Measurements from ENCODE around the gene PTDSS2.
A peak's percentile ranks its signal among the peaks of the same experiment; 100 is the strongest.

The PTDSS2 gene

GRCh38 chr11:530960-531831 lies 81.1 kb downstream of the PTDSS2 start:
- no peak for DNase-seq (ENCODE audit: low read depth)

GRCh38 chr11:531919-532526 lies 81.9 kb downstream of the PTDSS2 start:
- no peak for DNase-seq (ENCODE audit: low read depth)

GRCh38 chr11:532527-532985 lies 82.5 kb downstream of the PTDSS2 start:
- DNase-seq (ENCODE audit: low read depth), result no peak

DNA sequence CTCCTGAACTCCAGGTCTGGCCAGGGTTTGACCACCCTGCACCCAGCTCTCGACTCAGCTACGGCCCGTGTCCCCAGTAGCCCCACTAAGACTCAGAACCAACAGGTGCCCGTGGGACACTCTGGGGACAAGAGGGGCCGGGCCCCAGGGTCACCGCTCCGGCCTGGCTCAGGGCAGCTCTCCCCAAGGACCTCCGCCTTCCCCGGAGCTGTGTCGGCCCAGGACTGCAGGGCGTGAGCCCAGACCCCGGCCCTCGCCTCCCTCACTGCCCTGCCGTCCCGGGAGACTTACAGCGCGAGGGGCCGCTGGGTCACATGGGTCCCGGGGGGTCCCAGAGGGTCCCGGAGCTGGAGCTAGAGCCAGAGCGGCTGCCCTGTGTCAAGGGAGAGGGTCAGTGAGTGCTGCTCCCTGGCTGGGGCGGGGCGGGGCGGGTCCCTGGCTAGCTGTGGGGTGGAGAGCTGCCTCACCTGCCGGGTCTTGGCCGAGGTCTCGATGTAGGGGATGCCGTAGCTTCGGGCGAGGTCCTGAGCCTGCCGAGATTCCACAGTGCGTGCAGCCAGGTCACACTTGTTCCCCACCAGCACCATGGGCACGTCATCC lies 83.0 kb downstream of the PTDSS2 start:
- no peak for DNase-seq (ENCODE audit: low read depth)

- no peak for DNase-seq (ENCODE audit: low read depth)
Observed at GRCh38 chr11:533586-534395, 83.7 kb downstream of the PTDSS2 start.

- DNase-seq (ENCODE audit: low read depth), result no peak
Observed at GRCh38 chr11:534396-535209, 84.5 kb downstream of the PTDSS2 start.

DNA sequence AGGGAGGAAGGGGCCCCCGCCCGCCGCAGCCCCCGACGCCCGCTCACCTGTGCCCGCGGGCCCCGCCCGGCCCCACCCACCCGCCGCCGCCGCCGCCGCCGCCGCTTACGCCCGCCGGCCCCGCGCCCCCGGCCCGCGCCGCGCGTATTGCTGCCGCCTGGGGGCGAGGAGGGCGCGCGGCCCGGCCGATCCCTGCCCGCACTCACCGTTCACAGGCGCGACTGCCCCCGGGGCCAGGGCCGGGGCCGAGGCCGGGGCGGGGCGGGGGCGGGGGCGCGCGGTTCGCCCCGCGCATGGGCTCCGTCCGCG lies 85.1 kb downstream of the PTDSS2 start:
- no peak for DNase-seq (ENCODE audit: low read depth)

- peak; percentile 85 for DNase-seq (ENCODE audit: low read depth)
Observed at GRCh38 chr11:535519-536454, 85.7 kb downstream of the PTDSS2 start, which contains the start of gene HRAS. HRAS (minus strand) TSS chr11:535576.

- peak; percentile 40 for DNase-seq (ENCODE audit: low read depth)
Observed at GRCh38 chr11:536841-537621, 87.0 kb downstream of the PTDSS2 start, which contains the start of gene LRRC56. LRRC56 (plus strand) TSS chr11:537527; CDS start chr11:540685, 3,158 bp downstream.

- no peak for DNase-seq (ENCODE audit: low read depth)
Observed at GRCh38 chr11:537622-538430, 87.7 kb downstream of the PTDSS2 start.

GRCh38 chr11:538431-539051 lies 88.5 kb downstream of the PTDSS2 start:
- DNase-seq (ENCODE audit: low read depth), result no peak

DNA sequence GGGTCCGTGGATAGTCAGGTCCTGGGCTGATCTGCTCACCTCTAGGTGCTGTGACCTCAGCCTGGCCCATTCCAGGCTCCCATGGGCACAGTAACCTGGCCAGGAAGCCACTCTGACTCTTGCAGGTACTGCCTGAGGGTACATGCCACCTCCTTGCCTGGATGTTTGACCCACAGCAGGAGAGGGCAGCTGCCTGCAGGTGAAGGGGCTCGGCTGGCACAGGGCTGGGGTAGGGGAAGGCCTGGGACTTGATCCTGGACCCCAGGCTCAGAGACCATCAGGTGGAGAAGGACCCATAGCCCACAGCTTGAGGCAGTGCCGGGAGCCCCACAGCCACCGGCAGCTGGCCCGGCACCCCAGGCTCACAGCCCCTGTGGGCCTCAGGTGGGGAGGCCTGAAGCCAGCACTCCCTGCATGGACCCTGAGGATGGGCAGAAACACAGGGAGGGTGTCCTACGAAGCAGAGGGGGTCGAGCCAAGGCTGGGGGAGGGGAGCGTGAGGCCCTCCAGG lies 89.9 kb downstream of the PTDSS2 start:
- no peak for DNase-seq (ENCODE audit: low read depth)
